HTR-8/SVneo (cell line): ENCODE data around the gene DOCK2.
"Not testable (repeated sequence)": the region's sequence is repeated elsewhere in the genome, so short reads cannot be mapped to it uniquely, and the experiment has no call there.

Source experiments
- DNase-seq: peaks from one replicate; pipeline ENCODE4 v3.0.0; 2011; ENCODE audit warnings: low spot score, mixed read lengths; ENCODE audit not compliant: insufficient read length
- FAIRE-seq: peaks from 2 replicates; lab custom pipeline; 2011; peaks lifted over from hg19 to GRCh38; lab: Jason Lieb, UNC

The DOCK2 gene

DNA sequence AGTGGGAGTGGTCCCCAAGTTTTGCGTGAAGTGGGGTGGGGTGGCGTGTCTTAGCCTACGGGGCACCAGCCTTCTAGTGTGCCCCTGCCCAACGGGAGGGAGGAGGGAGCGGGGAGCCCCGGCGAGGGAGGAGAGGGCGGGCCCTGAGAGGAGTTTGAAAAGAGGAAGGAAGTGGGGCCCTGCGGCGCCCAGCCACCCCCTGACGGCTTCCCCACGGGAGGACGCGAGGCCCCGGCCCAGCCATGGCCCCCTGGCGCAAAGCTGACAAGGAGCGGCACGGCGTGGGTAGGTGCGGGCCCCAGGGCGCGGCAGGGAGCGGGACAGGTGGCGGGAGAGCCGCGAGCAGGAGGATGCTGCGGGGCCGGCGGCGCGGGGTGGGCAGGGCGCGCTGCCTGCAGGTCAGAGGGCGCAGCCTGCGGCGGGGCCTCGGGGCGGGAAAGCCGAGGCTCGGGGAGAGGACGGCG lies at the start of gene DOCK2:
Gene DOCK2, plus strand, starts transcription at position 191 of the 464 bp plus-strand sequence. Its CDS starts 52 bp downstream, at position 243.
- FAIRE-seq, result no peak
- DNase-seq, result no peak

DNA sequence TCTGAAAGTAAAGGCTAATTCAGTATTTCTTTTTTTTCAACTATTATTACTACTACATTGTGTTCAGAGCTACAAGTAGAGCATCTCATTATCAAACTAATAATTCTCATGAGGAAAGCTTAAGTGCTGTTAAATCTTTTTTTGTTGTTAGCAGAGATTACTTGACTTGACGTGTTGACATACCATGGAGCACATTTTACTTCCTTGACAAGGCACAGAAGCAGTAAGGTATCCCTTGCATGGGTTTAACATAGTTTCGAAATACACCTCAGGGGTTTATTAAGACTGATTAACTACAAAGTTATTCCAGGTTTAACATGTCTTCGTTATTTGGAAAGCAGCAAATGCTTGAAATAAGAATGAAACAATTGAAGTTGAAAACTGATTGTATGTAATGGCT lies 46.5 kb upstream of the DOCK2 start:
- no peak for FAIRE-seq

DNA sequence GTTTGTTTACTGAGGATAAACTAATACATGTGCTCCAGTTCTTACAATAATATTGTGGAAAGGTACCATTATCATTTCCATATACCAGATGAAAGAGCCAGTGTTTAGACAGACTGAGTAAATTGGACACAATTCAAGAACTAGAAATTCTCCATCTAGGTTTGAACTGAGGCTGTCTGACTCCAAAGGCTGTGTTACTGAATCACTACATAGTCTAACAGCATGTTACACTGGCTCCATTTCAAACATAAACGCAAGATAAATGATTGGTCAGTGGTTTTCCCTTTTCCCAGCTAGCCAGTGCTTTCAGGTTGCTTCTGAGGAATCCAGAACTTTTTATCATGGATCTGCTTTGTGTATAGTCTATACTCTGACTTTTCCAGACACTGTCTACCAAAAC lies 45.4 kb upstream of the DOCK2 start:
- no peak for FAIRE-seq

More for the DNA sequence above, 46.5 kb upstream of the DOCK2 start:
- DNase-seq, result no peak

DNA sequence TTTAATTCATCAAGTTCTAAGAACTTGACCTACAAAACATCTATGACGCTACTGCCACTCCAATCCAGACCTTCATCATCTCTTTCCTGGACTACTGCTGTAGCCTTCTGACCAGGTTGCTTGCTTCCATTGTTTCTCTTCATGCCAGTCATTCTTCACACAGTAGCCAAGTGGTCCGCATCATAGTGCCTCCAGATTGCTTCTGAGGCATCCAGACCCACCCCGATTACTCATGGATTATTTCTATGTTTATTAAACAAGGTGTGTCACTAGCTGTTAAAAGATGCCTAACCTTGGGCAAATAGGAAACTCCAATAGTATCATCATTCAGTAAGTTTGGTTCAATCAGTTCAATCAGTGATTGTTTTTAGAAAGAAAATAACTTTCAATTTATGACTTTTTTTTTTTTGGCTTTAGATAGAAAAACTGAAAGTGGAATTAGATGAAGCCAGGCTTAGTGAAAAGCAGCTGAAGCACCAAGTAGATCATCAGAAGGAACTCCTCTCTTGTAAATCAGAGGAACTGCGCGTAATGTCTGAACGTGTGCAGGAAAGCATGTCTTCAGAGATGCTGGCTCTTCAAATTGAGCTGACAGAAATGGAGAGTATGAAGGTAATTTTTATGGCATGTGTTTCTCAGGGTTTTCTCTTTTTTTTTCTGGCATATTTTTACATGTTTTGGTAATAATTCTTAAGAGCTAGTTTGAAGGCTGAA lies 44.0 kb upstream of the DOCK2 start:
- FAIRE-seq (no peak), DNase-seq (no peak)

More for the DNA sequence above, 45.4 kb upstream of the DOCK2 start:
- DNase-seq, result no peak

DNA sequence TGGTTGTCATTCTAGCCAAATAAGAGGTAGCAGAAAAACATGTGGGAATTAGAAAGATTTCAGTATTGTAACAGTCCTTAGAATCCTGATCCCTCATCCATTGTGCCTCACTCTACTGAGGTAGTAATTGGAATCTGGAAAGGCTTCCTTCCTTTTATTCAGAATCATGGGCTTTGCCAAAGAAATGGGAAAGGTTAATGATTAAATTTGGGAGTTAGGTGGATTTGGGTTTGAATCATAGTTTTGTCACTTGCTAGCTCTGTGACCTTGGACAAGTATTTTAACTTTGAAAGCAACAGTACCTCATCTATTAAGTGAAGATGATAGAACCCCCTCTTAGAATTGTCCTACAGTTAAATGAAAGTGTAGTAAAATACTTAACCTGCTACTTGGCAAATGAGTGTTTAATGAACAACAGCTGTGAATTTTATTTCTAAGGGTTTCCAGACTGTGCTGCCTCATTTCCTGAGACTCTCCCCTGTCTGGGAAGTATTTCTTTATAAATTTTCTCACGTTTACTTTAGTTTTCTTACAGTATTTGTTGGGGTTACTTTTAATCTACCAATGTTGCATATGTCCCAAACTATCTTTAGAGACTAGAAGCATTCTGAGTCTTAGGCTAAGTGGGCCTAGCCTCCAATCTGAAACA lies 41.8 kb upstream of the DOCK2 start:
- DNase-seq (no peak), FAIRE-seq (no peak)

DNA sequence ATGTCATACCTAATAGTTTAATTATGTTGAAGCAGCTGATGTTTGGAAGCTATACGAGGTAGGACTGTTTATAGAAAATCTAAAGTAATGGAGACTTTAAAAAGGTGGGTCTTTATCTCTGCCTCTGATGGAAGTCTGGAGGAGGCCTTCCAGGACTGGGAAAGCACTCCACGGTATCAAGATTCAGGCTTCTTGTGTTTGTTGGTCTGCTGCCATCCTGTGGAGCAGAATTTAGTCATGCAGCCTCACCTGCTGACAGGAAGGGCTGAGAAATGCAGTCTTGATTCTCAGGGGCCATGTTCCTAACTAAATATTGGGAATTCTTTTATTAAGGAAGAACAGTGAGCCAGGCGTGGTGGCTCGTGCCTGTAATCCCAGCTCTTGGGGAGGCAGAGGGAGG lies 37.6 kb upstream of the DOCK2 start:
- FAIRE-seq, result no peak
- no peak for DNase-seq

DNA sequence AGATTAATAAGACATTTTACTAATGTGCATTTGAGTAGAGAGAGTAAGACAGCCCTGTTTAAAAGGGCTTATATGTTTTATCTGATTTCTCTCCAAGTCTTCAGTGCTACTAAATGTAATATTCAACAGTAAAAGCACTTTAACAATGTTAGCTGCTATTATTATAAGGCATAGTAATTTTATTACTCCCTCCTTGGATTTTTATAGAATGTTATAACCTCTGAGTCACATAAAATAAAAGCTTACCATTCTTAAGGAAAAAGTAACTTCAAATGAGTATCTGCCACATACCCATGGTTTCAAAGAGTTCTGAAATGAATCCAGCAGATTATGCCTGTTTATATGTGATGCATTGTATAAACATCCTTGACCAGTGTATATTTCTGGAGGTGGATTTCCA lies 34.5 kb upstream of the DOCK2 start:
- DNase-seq (no peak), FAIRE-seq (no peak)

DNA sequence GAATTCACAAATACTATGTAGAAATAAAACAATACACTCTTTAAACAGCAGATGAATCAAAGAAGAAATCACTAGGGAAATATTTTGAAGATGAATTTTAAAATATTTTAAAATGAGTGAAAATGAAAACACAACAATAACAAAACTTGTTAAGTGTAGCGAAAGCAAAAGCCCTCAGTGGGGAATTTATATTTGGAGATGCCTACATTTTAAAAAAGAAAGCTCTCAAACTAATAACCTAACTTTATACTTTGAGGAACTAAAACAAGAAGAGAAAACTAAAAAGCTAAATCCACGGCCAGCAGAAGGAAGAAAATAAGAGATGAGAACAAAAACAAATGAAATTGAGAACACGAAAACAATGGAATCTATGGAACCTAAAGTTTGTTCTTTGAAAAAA lies 30.8 kb upstream of the DOCK2 start:
- FAIRE-seq, result no peak

DNA sequence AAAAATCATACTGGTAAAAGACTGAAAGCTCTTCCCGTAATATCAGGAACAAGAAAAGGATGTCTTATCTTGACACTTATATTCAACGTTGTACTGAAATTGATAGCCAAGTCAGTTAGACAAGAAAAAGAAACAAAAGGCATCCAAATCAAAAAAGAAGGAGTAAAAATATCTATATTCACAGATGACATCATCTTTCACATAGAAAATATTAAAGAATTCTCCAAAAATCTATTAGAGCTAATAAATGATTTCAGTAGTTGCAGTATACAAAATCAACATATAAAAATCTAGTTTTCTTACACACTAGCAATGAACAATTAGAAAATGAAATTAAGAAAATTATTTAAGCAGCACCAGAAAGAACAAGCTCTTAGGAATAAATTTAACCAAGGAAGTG lies 29.2 kb upstream of the DOCK2 start:
- FAIRE-seq (no peak), DNase-seq (no peak)

More for the DNA sequence above, 30.8 kb upstream of the DOCK2 start:
- no peak for DNase-seq

DNA sequence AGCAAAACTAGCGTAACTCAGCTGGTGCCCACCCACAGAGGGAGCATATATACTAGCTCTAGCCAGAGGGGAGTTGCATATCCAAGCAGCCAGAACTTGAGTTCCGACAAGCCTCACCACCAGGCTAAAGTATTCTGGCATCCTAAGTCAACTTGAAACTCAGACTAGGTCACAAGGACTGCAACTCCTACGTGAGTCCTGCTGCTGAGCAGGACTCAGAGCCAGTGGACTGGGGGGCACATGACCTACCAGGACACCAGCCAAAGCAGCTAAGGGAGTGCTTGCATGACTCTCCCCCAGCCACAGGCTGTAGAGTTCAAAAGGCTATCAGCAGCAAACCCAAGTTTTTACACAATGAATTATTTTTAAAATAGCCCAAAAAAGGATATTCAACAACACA lies 27.4 kb upstream of the DOCK2 start:
- DNase-seq (no peak), FAIRE-seq (peak; percentile 40)

DNA sequence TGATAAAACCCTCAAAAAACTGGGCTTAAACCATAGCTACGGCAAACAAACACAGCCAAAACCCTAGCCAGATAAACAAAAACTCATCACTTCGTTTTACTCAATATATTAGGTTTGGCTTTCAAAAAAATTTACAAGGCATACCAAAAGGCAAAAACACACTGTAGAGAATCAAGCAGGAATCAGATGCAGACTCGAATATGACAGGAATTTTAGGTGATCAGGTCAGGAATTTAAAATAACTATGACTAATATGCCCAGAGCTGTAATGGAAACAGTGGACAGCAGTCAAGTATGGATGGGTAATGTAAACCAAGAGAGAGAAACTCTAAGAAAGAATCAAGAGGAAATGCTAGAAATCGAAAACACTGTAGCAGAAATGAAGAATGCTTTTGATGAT lies 26.5 kb upstream of the DOCK2 start:
- FAIRE-seq (no peak), DNase-seq (no peak)

DNA sequence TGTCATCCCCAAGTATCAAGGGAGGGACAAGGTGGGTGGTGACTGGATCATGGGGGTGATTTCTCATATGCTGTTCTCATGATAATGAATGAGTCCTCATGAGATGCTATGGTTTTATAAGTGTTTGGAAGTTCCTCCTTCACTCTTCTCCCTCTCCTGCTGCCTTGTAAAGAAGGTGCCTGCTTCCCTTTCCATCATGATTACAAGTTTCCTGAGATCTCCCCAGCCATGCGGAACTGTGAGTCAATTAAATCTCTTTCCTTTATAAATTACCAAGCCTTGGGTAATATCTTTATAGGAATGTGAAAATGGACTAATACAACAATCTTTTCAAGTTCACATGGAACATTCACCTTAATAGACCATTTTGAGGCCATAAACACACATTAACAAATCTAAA lies 21.5 kb upstream of the DOCK2 start:
- DNase-seq (no peak), FAIRE-seq (no peak)

DNA sequence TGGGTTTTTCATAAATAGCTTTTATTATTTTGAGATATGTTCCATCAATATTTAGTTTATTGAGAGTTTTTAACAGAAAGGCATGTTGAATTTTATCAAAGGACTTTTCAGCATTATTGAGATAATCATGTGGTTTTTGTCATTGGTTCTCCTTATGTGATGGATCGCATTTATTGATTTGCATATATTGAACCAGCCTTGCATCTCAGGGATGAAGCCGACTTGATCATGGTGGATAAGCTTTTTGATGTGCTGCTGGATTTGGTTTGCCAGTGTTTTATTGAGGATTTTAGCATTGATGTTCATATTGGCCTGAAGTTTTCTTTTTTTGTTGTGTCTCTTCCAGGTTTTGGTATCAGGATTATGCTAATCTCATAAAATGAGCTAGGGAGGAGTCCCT lies 12.8 kb upstream of the DOCK2 start:
- not testable (repeated sequence) for FAIRE-seq, DNase-seq

DNA sequence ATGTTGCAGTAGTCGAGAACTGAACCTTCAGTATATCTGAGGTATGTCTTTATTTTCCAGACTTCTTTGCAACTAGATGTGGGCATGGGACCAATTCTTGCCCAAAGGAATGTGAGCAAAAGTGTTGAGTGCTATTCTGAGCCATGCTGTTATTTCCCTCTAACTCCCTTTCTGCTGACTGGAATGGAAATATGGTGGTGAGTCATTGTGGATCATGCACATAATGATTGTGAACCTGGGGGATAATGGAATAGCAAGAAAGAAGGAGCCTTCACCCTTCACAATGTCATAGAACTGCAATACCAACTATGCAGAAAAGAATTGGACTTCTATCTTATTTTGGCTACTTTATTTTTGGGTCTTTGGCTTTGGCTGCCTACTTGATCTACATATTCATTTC lies 10.3 kb upstream of the DOCK2 start:
- peak; percentile 51 for DNase-seq
- peak; percentile 36 for FAIRE-seq

DNA sequence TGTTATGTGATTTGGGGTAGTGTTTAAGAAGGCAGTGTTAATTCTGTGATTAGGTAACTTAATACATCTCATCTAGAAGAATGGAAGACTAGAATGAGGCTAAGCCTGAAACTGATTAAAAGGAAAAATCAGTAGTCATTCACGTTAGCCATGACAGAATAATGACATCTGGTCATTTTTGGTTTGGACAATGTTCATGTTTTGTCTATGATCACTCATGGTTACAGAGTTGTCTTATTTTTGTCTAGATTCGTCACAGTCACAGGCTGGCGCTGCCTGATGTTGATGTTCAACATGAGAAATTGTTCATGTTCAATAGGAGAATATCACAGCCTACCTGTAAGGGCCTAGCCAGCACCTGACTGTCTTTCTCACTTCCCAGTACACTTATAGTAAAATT lies 9.5 kb upstream of the DOCK2 start:
- DNase-seq, result no peak
- FAIRE-seq, result no peak

DNA sequence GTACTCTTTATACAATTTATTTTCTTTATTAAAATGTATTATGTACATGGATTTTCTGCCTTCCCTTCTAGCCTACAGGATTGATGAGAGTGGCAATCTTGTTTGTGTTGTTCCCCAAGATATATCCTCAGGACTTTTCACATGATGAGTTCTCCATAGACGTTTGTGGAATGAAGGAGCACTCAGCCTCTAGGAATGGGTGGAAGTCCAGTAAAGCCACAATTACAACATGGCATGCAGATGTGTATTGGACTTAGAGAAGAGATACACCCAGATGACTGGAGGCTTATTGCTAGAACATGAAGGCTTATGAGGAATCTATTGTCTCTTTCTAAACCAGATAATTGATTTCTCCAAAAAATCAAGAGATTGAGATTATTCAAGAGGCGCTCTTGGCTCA lies 8.2 kb upstream of the DOCK2 start:
- DNase-seq (no peak), FAIRE-seq (no peak)

DNA sequence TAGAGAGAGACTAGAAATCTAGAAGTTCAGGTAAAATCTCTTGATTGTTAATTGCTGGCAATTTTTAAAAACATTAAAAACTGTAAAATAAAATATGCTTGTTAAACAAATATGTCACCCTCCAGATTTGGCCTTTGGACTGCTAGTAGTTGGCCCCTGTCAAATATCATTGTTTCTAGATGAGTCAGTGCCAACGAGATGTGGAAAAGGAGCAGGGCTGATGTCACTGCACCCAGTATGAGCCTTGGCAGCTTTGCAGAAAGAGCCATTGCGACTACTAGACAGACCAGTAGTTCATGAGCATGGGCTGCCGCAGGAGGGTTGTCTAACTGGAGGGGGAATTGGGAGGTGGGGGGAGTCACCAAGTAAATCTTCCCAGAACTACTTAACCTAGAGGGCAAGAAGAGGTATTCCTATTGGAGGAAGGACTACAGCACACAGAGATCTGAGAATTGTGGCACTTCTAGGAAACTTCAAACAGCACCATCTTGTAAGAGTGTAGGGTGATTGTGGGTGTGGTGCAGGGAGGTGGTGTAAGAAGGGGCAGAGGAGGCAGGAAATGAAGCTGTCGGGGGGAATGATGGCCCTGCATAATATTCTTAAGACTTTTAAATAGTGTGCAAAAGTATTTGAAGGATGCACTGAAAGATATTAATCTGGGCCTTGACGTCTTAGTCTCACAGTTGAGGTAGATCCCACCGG lies 7.1 kb upstream of the DOCK2 start:
- peak; percentile 69 for DNase-seq
- peak; percentile 62 for FAIRE-seq

DNA sequence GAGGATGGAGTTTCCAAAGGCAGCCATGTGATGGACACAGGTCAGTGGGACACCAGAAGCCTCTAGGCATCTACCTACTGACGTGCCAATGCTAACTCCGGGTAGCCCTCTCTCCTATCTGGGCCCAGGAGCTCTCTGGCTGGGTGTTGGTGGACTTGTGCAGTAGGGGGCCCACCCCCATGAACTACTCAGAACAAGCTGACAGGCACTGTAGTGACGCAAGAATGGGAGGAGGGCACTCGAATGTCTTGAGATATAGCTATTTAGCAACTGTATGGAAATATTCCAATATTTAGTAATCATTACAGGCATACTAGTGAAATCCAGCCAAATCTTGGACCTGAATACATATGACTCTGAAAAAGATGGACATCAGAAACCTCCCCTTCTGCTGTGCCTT lies 5.7 kb upstream of the DOCK2 start:
- no peak for DNase-seq
- no peak for FAIRE-seq

DNA sequence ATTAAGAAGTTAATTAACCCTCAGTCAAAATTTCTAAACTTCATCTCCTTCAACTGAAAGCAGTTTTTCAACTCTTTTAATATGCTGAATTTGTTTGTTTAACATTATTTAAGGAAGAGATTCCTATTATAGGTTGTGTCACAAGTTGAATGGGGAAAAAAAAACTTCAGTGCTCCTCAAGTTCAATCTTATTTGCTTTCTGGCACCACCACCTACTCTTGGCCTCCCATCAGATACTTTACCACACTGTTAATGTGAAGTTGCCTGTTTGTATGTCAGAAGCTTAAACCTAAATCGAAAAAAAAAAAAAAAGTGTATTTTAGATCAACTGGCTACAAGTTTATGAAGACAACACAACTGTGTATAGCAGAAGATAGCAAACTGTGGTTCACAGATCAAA lies 4.1 kb upstream of the DOCK2 start:
- FAIRE-seq, result no peak
- DNase-seq, result no peak

DNA sequence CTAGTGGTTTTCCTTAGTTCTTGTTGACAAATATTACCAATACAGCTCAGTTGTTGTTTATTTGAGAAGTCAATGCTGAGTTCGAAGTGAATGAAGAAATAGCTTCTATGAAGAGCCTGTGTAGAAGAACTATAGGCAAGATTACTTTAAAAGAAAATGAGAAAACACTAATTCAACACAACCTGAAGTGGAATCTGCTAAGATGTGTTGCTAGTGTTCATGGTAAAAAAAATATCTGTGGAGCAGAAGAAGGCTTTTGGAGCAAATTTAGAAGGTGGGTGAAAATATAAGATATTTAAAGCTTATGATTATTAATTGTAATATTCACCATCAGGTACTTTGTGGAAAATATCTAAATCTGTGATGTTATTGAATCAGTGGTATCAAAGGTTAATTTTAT lies 2.5 kb upstream of the DOCK2 start:
- FAIRE-seq, result no peak
- no peak for DNase-seq

DNA sequence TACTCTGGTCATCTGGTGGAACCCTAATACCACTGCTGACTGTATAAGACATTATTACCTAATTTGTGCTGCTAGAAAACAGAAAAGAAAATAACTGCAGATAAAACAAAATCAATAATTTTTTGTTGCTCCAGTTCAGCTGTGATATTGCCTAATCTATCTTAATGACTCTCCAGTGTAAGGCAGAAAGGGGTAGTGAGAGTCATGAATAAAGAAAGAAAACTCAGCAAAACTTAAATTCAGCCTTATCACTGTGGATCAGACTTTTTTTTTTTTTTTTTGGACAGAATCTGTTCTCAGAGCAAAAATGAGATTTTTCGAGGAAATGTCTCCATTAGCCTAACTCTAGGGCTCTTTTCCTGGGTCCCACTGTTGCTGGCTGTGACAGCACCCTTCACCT lies 1.1 kb upstream of the DOCK2 start:
- DNase-seq, result no peak

More for the DNA sequence above, 1.1 kb upstream of the DOCK2 start:
- FAIRE-seq, result no peak
